ENCODE results near the gene SLC35F3.
"Not testable (repeated sequence)": the region's sequence is repeated elsewhere in the genome, so short reads cannot be mapped to it uniquely, and the experiment has no call there.

SLC35F3 gene

DNA sequence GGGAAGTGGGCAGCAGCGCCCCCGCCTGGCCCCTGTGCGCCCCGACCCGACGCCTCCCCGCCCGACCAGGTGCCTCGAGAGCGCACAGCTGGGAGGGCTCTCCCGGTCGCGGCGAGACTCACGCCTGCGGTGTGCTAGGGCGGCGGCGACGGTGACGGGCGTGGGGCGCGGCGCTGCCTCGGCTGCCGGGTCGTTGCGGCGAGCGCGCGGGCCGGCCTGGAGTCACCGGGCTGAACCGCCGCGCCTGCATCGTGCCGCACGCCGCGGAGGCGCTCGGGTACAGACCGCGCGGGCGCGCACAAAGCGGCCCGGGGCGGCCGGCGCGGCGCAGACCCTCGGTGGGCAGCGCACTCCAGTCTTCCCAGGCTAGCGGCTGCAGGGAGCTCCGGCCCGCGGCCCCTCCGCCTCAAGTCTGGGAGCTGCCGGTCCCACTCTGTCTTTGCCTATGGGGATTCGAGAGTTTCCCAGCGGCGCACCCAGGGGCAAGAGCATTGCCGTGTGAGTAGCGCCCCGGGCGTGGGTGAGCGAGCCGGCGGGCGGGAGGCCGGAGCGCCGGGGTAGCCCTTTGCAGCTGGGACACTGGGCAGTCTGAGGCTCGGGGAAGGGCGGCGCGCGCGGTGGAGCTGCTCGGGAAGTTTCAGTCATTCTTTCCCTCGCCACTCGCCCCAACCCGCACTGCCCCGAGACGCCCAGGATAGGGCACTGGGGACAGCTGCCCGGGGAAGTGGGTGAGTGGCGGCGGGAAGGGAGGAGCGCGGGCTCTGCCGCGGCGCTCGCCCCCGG is at the start of gene SLC35F3:
Gene SLC35F3 (plus strand): TSS at position 44 of the 783 bp plus-strand sequence.
- no peak for DNase-seq

DNA sequence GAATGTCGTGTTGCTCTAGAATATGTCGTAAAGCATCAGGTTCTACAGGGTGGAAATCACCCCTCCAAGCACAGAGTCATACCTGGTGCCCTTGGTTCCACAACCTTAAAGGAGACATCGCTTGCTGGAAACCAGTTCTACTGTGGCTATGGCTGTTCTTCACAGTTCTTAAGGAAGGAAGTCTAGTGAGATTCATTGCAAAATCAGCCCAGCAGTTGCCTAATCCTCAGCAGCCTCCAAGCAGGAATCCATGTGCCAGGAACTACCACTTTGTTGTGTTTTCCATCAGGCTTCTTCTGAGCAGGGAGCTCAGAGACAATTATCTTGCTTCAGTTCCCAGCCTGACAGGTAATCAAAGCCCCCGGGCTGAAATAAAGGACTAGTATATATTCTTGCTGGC is 45.0 kb upstream of the SLC35F3 start:
- no peak for DNase-seq

DNA sequence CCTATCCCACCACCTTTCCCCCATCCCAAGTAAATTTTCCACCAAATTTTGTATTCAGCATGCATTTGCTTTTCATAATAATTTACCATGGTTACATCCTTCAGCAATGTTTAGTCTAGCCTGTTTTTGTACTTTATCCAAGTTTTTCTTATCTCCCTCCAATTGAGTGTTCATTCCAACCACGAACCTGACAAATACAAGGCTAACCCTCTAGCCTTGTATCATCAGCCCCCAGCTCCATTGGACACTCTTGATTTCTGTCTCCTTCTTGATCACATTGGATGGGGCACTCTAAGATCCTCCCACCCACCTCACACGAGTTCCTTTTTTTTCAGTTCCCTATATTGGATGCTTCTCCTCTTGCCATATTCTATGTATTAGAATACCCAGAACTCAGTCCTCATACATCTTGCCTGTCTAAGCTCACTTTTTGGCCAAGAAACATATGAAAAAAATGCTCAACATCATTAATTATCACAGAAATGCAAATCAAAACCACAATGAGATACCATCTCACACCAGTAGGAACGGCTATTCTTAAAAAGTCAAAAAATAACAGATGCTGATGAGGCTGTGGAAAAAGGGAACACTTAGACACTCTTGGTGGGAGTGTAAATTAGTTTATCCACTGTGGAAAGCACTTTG is 40.5 kb upstream of the SLC35F3 start:
- DNase-seq: no peak

DNA sequence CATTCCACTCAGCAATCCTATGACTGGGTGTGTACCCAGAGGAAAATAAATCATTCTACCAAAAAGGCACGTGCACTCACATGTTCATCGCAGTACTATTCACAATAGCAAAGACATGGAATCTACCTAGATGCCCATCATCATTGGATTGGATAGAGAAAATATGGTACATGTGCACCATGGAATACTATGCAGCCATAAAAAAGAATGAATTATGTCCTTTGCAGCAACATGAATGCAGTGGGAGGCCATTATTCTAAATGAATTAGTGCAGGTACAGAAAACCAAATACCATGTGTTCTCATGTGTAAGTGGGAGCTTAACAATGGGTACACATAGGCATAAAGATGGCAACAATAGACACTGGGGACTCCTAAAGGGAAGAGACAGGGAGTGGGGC is 39.9 kb upstream of the SLC35F3 start:
- DNase-seq: no peak

DNA sequence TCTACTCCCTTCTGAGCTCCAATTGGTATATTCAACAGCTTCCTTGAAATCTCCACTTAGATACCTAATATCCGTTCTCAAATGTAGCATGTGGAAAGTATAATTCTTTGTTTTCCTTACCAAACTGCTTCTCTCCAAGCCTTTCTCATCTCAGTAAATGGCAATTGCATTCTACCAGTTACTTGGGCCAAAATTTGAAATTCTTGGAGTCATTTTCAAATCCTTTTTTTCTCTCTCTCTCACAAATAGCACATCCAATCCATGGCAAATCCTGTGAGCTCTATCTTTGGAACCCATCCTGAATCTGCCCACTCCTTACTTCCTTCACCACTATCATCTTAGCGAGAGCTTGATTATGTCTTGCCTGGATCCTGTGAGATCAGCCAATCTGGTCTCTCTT is 39.3 kb upstream of the SLC35F3 start:
- no peak for DNase-seq

DNA sequence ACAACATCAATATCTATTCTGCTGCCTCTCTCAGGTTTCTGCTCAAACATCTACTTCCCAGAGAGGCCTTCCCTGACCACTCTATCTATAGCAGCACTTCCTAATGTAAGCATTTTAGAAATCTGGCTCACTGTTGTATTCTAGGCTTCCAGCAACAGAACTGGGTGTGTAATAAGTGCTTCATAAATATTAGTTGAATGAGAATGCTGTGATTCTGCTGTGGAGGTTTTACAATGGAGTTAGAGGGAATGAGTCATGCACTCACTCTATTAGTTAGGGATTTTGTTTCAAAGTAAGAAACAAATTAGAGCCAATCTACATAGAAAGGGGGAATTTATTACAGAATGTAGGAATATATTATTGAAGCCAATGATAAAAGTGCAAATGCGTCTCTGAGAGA is 38.6 kb upstream of the SLC35F3 start:
- DNase-seq: no peak

DNA sequence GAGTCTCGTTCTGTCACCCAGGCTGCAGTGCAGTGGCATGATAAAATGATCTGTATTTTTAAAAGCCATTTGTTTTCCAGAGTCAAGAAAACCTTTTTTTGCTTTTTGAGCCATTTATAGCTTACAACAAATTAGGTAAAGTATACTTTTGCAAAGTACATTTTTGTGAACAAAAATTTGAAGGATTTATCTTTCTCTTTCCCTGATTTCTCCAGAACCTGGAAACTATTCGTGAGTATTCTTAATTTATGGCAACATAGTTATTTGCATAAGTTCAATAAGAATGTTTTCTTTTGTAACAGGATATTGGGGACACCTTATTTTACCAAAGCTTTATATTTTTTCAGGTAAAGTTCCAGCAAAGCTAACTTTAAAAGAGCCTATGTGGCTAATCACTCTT is 37.4 kb upstream of the SLC35F3 start:
- DNase-seq: no peak

DNA sequence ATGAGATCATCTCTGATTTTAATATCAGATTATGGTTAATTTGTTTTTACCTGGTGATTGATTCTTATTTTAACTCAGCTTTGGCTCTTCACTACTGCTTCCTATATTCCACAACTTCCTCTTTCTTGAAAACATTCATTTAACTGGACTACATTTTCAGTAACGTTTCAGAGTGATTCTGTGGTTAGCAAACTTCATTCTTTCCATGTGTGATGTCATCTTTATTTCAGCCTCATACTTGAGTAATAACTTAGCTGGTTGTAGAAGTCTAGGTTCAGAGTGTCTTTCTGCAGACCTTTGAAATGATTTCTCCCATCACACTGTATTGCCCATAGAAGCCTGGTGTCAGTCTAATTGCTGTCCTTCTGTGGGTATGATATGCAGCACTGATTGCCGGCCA is 36.0 kb upstream of the SLC35F3 start:
- DNase-seq: no peak

DNA sequence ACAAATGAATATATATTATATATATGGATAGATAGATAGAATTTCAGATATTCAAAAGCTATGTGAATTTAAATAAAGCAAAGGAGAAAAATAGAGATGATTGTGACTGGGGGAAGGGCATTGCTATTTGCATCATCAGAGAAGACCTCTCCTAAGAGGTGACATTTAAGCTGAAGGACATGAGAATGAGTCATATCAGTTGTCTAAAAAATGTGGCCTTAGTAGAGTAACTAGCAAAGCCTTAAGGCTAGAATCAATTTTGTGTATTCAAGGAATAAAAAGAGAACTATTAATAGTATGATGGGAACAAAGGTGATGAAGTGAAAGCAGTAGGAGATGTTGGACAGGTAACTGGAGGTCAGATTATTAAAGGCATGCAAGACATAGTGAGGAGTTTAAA is 34.8 kb upstream of the SLC35F3 start:
- no peak for DNase-seq

DNA sequence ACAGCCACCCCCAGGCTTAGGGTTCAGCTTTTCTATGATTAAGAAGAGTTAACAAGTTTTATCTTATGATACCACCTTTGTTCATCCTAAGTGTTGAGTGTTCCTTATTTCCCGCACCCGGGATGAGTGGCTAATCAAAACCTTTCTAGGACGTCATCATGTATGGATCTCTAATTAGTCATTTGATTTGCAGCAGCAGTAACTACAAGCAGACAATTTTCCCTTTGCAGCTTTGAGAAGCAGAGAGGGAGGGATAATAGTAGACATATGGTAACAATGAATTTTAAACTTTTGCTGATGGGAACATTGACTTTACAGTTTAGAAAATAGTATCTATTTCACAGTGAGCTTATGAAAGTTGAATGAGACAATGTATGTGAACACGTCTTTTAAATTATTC is 30.8 kb upstream of the SLC35F3 start:
- no peak for DNase-seq

DNA sequence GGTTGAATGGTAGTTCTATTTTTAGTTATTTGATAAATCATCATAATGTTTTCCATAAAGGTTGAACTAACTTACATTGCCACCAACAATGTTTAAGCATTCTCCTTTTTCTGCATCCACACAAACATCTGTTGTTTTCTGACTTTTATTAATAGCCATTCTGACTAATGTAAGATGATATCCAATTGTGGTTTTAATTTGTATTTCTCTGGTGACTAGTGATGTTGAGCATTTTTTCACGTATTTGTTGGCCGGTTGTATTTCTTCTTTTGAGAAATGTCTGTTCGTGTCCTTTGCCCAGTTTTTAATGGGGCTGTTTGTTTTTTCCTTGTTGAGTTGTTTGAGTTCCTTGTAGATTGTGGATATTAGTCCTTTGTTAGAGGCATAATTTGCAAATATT is 24.6 kb upstream of the SLC35F3 start:
- DNase-seq: no peak

DNA sequence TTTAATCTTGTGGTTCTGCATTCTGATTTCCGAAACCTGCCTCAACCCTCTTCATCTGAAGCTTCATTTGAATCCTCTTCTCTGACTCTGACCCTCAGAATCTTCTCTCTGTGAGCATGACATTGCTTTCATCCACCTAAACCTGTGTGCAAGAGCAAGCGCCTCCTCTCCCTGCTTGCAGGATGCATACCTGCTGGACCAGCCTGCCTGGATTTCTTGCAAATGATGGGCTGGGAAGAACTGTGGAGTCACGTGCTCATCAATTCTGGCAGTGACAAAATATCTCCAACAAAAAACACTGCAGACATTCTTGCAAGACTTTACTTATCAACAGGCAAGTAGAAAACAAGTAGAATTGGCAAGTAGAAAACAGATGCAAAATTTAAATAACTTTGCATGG is 20.8 kb upstream of the SLC35F3 start:
- DNase-seq: no peak

DNA sequence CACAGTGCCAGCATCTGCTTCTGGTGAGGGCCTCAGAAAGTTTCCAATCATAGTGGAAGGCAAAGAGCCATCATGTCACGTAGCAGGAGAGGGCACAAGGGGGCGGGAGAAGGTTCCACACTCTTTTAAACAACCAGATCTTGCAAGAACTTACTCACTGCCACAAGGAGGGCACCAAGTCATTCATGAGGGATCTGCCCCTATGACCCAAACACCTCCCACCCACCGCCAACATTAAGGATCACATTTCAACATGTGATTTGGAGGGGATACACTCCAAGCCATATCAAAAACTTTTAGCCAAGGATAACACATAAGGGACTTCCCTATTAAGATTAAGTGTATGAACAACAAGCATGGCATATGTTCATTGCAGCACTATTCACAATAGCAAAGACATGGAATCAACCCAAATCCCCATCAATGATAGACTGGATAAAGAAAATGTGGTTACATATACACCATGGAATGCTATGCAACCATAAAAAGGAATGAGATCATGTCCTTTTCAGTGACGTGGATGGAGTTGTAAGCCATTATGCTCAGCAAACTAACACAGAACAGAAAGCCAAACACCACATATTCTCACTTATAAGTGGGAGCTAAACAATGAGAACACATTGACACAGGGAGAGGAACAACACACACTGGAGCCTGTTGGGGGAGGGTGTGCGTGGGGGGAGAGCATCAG is 19.9 kb upstream of the SLC35F3 start:
- DNase-seq: no peak

DNA sequence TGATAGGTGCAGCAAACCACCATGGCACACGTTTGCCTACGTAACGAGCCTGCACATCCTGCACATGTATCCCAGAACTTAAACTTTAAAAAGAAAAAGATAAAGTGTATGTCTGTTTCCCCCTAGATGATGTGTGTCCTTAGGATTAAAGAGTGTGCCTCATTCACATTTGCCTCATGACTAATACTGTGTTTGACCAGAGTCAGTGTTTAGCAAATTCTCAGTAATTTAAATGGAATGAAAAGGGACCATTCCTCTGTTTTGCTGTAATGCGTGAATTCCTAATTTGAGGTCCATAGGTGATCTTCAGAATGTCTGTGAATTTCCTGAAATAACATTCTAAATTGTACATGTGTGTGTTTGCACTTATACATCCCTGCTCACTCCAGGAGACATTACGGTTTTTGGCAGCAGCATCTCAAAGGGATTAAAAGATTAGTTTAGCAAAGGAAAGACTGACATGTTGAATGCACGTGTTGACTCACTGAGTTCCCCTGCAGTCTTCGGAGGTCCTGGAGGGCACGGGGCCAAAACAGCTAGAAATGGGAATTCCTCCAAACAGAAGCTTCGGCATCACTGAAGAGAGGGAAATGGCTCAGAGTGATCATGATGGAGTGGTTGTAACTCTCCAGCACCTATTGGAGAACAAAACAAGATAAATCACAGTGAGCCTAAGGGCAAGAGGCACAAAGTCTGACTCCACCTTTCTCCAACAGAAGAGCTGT is 19.1 kb upstream of the SLC35F3 start:
- no peak for DNase-seq

DNA sequence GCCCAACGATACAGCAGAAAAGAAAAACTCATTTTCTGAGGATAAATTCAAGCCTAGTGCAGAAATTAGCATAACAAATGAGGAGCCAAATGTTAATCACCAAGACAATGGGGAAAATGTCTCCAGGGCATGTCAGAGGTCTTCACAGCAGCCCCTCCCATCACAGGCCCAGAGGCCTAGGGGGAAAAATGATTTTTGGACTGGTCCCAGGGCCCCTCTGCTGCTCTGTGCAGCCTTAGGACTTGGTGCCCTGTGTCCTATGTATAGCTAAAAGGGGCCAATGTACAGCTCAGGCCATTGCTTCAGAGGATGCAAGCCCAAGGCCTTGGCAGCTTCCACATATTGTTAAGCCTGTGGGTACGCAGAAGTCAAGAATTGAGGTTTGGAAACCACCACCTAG is 13.3 kb upstream of the SLC35F3 start:
- not testable (repeated sequence) for DNase-seq

DNA sequence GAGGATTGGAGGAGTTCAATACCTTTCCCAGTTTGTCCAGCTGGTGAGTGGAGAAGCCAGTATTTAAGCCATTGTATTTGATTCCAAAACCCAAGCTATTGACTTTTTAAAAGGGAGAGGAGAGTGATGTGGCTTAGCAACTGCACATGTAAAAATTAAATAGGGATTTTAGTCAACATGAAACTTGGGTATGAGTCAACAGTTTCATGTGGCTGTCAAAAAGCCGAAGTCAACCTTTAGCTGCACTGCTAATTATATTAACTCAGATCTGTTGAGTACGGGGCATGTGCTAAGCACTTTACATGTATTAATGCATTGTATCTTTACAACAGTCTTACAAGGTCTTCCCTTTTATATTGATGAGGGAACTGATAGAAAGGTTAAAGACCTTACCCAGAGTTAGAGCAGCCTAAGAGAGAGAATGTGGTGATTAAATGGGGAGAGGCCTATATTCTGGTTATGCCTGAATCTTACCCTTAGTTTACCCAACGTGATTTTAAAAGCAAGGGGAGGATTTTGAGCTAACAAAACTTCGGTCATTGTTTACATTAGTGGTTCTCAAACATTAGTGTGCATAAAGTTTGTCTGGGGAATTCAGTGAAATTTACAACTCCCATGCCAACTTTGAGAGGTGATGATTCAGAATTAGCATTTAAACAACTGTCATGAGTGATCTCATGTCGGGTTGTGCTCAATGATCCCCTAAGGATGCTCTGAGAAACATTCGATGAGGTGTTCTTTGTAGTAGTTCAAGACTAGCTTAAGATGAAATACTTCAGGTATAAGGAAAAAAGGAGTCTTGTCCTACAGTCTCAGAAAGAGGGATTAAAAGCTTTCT is 6.9 kb upstream of the SLC35F3 start:
- no peak for DNase-seq

DNA sequence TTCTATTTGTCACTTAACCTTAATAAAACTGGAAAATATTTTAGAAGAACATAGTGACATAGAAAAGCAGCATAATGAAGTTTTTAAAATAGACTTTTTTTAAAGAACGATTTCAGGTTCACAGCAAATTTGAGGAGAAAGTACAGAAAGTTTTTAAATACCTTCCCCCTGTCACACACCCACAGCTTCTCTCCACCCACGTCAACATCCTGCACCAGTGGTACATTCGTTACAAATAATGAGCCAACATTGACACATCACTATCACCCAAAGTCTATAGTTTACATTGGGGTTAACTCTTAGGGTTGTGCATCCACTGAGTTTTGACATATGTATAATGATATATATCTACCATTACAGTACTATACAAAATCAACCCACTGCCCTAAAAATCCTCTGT is 3.0 kb upstream of the SLC35F3 start:
- DNase-seq: no peak

DNA sequence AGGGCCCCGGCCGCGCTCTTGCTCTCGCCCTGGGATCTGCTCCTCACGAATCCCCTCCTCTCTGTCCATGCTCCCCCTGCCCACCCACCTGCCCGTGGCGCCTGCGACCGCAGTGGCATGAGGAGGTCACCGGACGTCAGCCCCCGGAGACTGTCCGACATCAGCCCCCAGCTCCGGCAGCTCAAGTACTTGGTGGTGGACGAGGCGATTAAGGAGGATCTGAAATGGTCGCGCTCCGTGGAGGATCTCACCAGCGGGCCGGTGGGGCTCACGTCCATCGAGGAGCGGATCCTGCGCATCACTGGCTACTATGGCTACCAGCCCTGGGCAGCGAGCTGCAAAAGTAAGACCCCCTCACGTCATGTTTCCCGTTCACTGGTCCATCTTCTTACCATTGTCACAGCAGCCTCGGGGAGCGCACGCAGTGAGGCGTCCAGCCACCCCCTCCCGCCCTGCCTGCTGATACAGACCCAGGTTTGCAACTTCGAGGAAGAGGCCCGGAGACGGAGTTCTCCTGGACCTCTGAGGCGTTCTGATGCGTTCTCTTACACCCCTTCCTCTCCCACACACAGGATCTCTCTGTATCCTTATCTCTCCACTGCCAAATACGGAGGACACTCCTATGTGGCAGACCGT is 1.1 kb downstream of the SLC35F3 start:
- DNase-seq: no peak

DNA sequence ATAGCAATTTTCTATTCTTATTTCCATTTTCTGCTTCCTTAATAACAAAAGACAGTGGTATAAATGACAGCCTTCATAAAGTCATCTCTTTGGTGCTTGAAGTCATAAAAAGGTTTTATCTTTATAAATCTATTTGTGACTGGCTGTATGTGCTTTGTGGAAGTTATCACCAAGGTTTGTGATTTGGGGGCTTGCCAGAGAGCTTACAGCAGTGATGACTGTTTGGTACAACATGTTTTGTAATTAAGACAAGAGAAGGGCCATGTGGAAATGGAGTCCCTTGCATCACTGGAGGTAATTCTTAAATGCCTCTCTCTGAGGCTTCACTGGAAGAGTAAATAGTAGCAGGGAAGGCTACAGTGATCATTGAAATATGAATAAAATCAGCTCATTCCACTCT is 2.7 kb downstream of the SLC35F3 start:
- no peak for DNase-seq

DNA sequence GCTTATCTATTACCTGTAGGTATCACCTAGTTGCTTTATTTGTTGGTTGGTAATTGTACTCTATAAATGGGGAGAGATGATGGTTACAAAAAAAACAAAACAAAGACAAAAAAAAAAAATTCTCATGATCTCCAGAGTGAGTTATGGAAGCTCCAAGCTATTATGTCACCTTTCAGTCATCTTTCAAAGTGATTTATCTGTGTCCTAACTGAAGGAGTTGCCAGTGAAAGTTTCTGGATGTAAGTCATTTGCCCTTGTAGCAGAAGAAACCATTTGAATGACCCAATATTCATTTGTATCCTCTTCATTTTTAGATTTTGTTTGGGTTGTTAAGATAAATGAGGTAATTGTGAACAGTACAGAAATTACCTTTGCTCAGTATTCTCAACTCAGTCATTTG is 3.6 kb downstream of the SLC35F3 start:
- no peak for DNase-seq

DNA sequence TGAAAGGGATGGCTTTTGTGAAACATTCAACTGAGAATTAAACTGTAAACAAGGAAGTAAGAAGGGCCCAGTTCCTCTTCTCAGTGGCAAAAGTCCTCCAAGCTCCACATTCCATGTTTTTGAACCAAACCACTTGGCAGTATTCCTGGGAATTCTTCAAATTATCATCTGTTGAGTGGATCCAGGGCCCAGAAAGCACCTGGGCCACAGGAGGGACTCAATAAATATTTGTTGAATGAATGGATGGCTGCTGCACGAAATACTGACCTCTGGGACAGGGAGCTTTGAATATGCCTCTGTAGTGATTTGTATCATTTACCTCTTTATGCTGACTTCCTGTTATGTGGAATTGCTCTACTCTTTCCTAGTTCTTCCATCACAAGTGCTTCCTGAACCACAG is 4.7 kb downstream of the SLC35F3 start:
- DNase-seq: no peak

DNA sequence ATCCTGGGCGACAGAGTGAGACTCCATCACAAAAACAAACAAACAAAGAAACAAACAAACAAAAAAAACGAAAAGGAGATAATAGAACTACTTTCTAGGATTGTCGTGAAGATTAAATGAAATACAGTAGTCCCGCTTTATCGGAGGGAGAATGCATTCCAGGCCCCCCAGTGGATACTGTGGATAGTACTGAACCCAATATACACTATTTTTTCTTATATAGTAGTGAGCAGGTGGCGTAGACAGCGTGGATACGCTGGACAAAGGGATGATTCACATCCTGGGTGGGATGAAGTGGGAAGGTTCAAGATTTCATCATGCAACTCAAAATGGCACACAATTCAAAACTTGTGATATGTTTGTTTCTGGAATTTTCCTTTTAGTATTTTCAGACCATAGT is 8.0 kb downstream of the SLC35F3 start:
- DNase-seq: no peak

Measured in NCI-H748 treated with DMSO at 0.1 percent for 48 hours (cell line).